UCSD-AML1 (cell line): ENCODE results near the gene NFIB.

ENCODE experiments used
- DNase-seq: peaks from one replicate; lab custom pipeline; 2025; ENCODE audit not compliant: unreplicated experiment; lab: John Stamatoyannopoulos, UW

Gene NFIB

GRCh38 chr9:14218253-14218652 is 95.7 kb downstream of the NFIB start:
- no peak for DNase-seq

- no peak for DNase-seq
Measured at GRCh38 chr9:14216612-14217194, 97.2 kb downstream of the NFIB start.

- DNase-seq: no peak
Measured at GRCh38 chr9:14215614-14216013, 98.3 kb downstream of the NFIB start.

GRCh38 chr9:14214693-14215092 is 99.2 kb downstream of the NFIB start:
- DNase-seq: no peak

- peak; percentile 69 for DNase-seq
Measured at GRCh38 chr9:14214065-14214684, 99.8 kb downstream of the NFIB start.

GRCh38 chr9:14213504-14213903 is 100.4 kb downstream of the NFIB start:
- peak; percentile 33 for DNase-seq

GRCh38 chr9:14212697-14213420 is 101.1 kb downstream of the NFIB start:
- no peak for DNase-seq

- no peak for DNase-seq
Measured at GRCh38 chr9:14212077-14212476, 101.9 kb downstream of the NFIB start.

GRCh38 chr9:14211564-14211963 is 102.4 kb downstream of the NFIB start:
- peak; percentile 36 for DNase-seq

GRCh38 chr9:14210428-14210827 is 103.5 kb downstream of the NFIB start:
- DNase-seq: no peak

- peak; percentile 11 for DNase-seq
Measured at GRCh38 chr9:14209399-14210345, 104.3 kb downstream of the NFIB start.

- DNase-seq: peak; percentile 8
Measured at GRCh38 chr9:14207352-14207995, 106.5 kb downstream of the NFIB start.

- no peak for DNase-seq
Measured at GRCh38 chr9:14205463-14205862, 108.5 kb downstream of the NFIB start.

- no peak for DNase-seq
Measured at GRCh38 chr9:14203356-14204056, 110.4 kb downstream of the NFIB start.

- peak; percentile 46 for DNase-seq
Measured at GRCh38 chr9:14198841-14199455, 115.0 kb downstream of the NFIB start.

GRCh38 chr9:14198047-14198840 is 115.7 kb downstream of the NFIB start:
- DNase-seq: no peak

- DNase-seq: no peak
Measured at GRCh38 chr9:14197325-14197858, 116.5 kb downstream of the NFIB start.

- no peak for DNase-seq
Measured at GRCh38 chr9:14193328-14193990, 120.5 kb downstream of the NFIB start.
